Cardiac fibroblast (primary cell): Measurements from ENCODE around the gene GPN1.

Source experiments
- DNase-seq, 2 donors: peaks; one replicate each; pipeline versions ENCODE4 v3.0.0 to v3.0.0-alpha.2; 2010; ENCODE audit warnings: low read depth in 2 of 2
- H3K4me3 ChIP-seq, 2 donors: replicated peaks in 1 of 2; 1 replicate in 1 of 2; 2 replicates in 1 of 2; pipeline ENCODE4 v1.5.1; 2011; ENCODE audit warnings: low read depth in 2 of 2, low read length in 2 of 2, mild to moderate bottlenecking in 2 of 2, moderate library complexity in 1 of 2
- CTCF ChIP-seq: IDR thresholded peaks from one replicate; pipeline ENCODE4 v1.5.1; 2011; ENCODE audit warnings: low read depth, mild to moderate bottlenecking, low read length, inconsistent platforms

GPN1 gene

GRCh38 chr2:27647737-27648136, 18.9 kb downstream of the GPN1 start:
- no peak for TF ChIP-seq CTCF
- no peak for DNase-seq
- H3K4me3 ChIP-seq, result no peak overlapping the region

- no peak for DNase-seq
- TF ChIP-seq CTCF, result no peak
- no peak overlapping the region for H3K4me3 ChIP-seq
These were observed 22.2 kb downstream of the GPN1 start for GRCh38 chr2:27651056-27651455.

- no peak for DNase-seq
- no peak for TF ChIP-seq CTCF
- H3K4me3 ChIP-seq, result no peak overlapping the region
These were observed 23.5 kb downstream of the GPN1 start for GRCh38 chr2:27652341-27652740.

DNA sequence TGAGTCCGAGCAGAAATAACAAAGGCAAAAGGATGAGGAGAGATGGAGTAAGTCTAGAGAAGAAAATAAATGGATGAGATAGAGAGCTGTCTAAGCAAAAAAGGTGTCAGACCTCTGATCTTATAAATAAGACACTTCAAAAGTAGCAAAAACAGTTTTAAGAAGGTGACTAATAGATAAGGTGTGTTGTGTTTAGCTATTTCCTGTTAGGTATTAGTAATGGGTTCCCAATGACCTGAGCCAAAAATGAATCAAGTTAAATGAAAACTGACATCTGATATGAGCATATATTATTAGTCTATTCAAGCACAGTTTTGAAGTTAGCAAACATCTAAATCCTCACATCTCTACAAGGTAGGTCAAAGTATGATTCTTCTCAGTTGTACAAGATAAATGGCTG, 23.9 kb downstream of the GPN1 start:
- TF ChIP-seq CTCF, result no peak
- no peak for DNase-seq
- no peak overlapping the region for H3K4me3 ChIP-seq

- no peak for TF ChIP-seq CTCF
- H3K4me3 ChIP-seq, result no peak overlapping the region
- no peak for DNase-seq
These were observed 24.5 kb downstream of the GPN1 start for GRCh38 chr2:27653397-27653796.

DNA sequence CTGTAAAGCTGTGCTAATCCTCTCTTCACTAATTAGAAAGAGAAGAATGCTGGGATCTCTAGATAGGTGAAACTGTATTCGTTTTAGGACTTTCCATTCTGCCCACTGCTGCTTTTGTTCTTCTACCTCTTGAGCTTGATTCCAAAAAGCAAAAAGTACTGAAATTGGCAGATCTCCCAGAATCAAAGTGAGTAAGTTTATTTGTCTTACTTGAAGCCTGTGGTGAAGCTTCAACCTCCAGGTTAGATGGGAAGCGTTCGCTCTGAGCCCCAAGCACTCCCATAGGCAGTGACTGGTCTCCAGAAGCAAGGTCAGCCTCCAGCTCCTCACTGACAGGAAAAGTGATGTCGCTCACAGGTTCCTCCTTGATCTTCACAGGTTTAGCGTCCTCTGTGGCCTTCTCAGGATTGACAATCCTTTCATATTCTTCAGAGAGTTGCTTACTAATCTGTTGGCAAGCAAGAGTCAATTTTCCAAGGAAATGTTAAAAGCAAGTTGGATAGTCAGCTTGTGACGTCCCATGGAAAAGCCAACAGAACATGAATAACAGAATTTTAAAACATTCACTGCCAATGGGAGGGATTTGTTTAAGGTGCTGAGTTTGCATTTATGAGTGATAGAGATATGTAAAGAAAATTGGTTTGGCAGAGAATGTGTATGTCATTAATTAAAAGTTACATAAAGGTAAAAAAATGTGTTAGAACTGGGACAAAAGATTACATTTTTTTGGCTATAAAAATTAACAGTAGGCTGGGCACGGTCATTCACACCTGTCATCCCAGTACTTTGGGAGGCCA, 26.5 kb downstream of the GPN1 start:
- DNase-seq, result peak; percentile 45 to 78
- no peak overlapping the region for H3K4me3 ChIP-seq
- no peak for TF ChIP-seq CTCF

- no peak for TF ChIP-seq CTCF
- H3K4me3 ChIP-seq, result no peak overlapping the region
- DNase-seq, result no peak
These were observed 32.5 kb downstream of the GPN1 start for GRCh38 chr2:27661371-27661770.
